PC-9 (cell line): ENCODE measurements around the gene PACRG. TPM values are rescaled to one million over a fixed set of nuclear protein-coding genes. Genes with fewer than 3 reads are reported as not detected.

ENCODE experiments used
- BruUV-seq: library from RNA; stranded (reverse); fragments of 400-500 nt; replicated peaks from 2 replicates; lab custom pipeline; 2021; lab: Mats Ljungman, UMichigan
- CTCF ChIA-PET: fragments of 300-600 bp; sonication (Branson Sonifier 250); formaldehyde crosslinking; loops from one replicate; lab custom pipeline; 2022; ENCODE audit warnings: antibody characterized with exemption; lab: Charles Lee
- POLR2A ChIA-PET: fragments of 300-600 bp; sonication (Branson Sonifier 250); formaldehyde crosslinking; loops from one replicate; lab custom pipeline; 2022; ENCODE audit warnings: antibody characterized with exemption; ENCODE audit not compliant: unreplicated experiment; lab: Charles Lee
- DNase-seq, 2 experiments: peaks; one replicate each; pipeline versions ENCODE4 v3.0.0 to v3.0.0-alpha.2; 2015 to 2022; ENCODE audit warnings: mixed read lengths in 1 of 2
- H2AFZ ChIP-seq: fragments of 200-600 bp; sonication (generic); 2 replicates; pipeline ENCODE4 v1.8.1; 2017; ENCODE audit warnings: antibody characterized with exemption
- H3F3A ChIP-seq: fragments of 200-600 bp; sonication (generic); 2 replicates; pipeline ENCODE4 v1.8.1; 2017; ENCODE audit warnings: antibody characterized with exemption, mild to moderate bottlenecking, low read depth; ENCODE audit not compliant: insufficient read depth
- H3K27ac ChIP-seq: fragments of 200-600 bp; sonication (generic); 2 replicates; pipeline ENCODE4 v1.6.1; 2016; ENCODE audit warnings: mixed run types
- H3K27me3 ChIP-seq: fragments of 200-600 bp; sonication (generic); 2 replicates; pipeline ENCODE4 v1.6.1; 2016; ENCODE audit warnings: low read depth, mixed run types; ENCODE audit not compliant: insufficient read depth
- H3K36me3 ChIP-seq: fragments of 200-600 bp; sonication (generic); 2 replicates; pipeline ENCODE4 v1.6.1; 2016; ENCODE audit warnings: low read depth, mixed run types
- H3K4me1 ChIP-seq: fragments of 200-600 bp; sonication (generic); replicated peaks from 2 replicates; pipeline ENCODE4 v1.6.1; 2016; ENCODE audit warnings: mixed run types; ENCODE audit not compliant: insufficient read depth
- H3K4me2 ChIP-seq: fragments of 200-600 bp; sonication (generic); 2 replicates; pipeline ENCODE4 v1.6.1; 2017; ENCODE audit warnings: mixed run types
- H3K4me3 ChIP-seq: fragments of 200-600 bp; sonication (generic); 2 replicates; pipeline ENCODE4 v1.6.1; 2016; ENCODE audit warnings: mixed run types
- H3K79me2 ChIP-seq: fragments of 200-600 bp; sonication (generic); 2 replicates; pipeline ENCODE4 v1.6.1; 2017; ENCODE audit warnings: low read depth, mixed run types
- H3K9me2 ChIP-seq: fragments of 200-600 bp; sonication (generic); 2 replicates; pipeline ENCODE4 v1.8.1; 2017; ENCODE audit warnings: mild to moderate bottlenecking; ENCODE audit not compliant: insufficient read depth
- H3K9me3 ChIP-seq: fragments of 200-600 bp; sonication (generic); 2 replicates; pipeline ENCODE4 v1.8.1; 2016; ENCODE audit warnings: low read depth; ENCODE audit not compliant: insufficient read depth
- H4K20me1 ChIP-seq: fragments of 200-600 bp; sonication (generic); 2 replicates; pipeline ENCODE4 v1.8.1; 2017; ENCODE audit not compliant: insufficient read depth
- EZH2 ChIP-seq: fragments of 200-600 bp; sonication (generic); IDR thresholded peaks from 2 replicates; pipeline ENCODE4 v1.8.0; 2017; ENCODE audit warnings: antibody characterized with exemption, low read depth
- intact Hi-C: fragments of 100-400 bp; cut with micrococcal nuclease; formaldehyde crosslinking; loops from one replicate; pipeline ENCODE4 v1.10.0; 2022; ENCODE audit not compliant: unreplicated experiment
- total RNA-seq: library from RNA; stranded (reverse); gene quantifications from 2 replicates; pipeline ENCODE4 v1.2.3, GENCODE V29; 2021
- TF ChIP-seq, protein P1 (sequence below): fragments of 200-600 bp; sonication (generic); conservative IDR thresholded peaks from 2 replicates; pipeline ENCODE4 v1.6.1; 2017; ENCODE audit warnings: mixed run types, antibody characterized with exemption, mild to moderate bottlenecking, moderate library complexity

The PACRG gene
- total RNA-seq, 1 experiment from 2014 or later = not detected

DNA sequence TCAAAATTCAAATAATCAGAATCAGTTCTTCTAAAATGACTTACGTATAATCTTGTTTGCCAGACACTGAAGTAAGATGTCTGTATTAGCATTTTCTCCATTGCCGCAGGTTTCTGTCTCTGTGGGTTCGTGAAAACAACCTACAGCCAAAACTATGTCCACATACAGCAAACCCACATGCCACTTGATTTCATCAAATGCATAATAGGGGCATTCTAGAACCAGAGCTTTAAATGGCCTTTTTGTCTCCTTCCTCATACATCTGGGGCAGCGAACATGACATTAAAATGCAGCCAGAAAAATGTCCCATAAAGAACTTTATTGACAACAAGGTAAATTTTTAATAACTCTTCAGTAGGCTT is 596.5 kb downstream of the PACRG start:
- peak overlapping the region; percentile 70; the same call in 1 of the 2 replicates for H2AFZ ChIP-seq
- H3K27me3 ChIP-seq = no peaks in the 10 kb centered on the region
- H3K4me1 ChIP-seq = peaks cover 33% of the 10 kb centered on the region
- intact Hi-C loops = no loop called here
- H3K4me3 ChIP-seq = no peak overlapping the region
- peaks cover 23% of the 10 kb centered on the region for H3F3A ChIP-seq
- TF ChIP-seq EZH2 = no peak
- TF ChIP-seq, protein P1, sequence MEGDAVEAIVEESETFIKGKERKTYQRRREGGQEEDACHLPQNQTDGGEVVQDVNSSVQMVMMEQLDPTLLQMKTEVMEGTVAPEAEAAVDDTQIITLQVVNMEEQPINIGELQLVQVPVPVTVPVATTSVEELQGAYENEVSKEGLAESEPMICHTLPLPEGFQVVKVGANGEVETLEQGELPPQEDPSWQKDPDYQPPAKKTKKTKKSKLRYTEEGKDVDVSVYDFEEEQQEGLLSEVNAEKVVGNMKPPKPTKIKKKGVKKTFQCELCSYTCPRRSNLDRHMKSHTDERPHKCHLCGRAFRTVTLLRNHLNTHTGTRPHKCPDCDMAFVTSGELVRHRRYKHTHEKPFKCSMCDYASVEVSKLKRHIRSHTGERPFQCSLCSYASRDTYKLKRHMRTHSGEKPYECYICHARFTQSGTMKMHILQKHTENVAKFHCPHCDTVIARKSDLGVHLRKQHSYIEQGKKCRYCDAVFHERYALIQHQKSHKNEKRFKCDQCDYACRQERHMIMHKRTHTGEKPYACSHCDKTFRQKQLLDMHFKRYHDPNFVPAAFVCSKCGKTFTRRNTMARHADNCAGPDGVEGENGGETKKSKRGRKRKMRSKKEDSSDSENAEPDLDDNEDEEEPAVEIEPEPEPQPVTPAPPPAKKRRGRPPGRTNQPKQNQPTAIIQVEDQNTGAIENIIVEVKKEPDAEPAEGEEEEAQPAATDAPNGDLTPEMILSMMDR = no peak
- CTCF ChIA-PET = no interaction called here
- DNase-seq = no peak
- no peaks in the 10 kb centered on the region for H4K20me1 ChIP-seq
- H3K9me3 ChIP-seq = no peaks in the 10 kb centered on the region
- H3K4me2 ChIP-seq = peak overlapping the region; percentile 64
- H3K79me2 ChIP-seq = no peaks in the 10 kb centered on the region
- POLR2A ChIA-PET = no interaction called here
- H3K27ac ChIP-seq = peak overlapping the region; percentile 60
- BruUV-seq = no TSS peak
- no peaks in the 10 kb centered on the region for H3K9me2 ChIP-seq
- no peaks in the 10 kb centered on the region for H3K36me3 ChIP-seq

DNA sequence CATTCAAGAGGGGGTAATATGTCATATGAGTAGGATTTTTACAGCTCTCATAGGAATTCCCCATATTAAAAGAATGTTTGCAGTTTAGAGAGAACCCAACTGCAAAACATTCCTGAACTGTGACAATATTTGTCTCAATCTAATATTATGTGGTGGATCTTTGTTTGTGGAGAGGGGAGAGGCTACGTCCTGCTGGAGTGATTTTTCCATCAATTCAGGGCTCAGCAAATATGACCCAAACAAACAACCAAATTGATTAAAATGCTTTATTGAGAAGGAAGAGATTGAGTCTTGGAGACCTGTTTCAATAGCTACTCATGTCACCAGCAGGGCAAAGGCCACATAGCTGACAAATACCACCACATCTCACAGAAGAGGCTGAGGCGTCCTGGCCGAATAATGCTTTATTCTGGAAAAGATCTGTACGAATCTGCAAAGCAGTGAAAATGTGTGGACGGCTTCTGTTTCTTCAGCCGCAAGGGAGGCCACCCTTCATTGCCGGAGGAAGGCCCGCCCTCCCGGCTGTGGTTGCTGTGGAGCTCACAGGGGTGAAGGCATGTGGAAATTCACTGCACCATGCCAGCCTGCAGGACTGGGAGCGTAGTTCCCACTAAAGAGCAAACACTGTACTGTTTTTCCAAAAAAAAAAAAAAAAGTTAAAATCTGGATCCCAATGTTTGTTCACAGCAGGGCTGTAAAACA is 597.1 kb downstream of the PACRG start:
- intact Hi-C loops = no loop called here
- Histone ChIP-seq H4K20me1 (no peaks in the 10 kb centered on the region), H3K36me3 (no peaks in the 10 kb centered on the region), H2AFZ (peak overlapping the region; percentile 70), H3K27me3 (no peaks in the 10 kb centered on the region), H3F3A (peaks cover 23% of the 10 kb centered on the region), H3K9me3 (no peaks in the 10 kb centered on the region), H3K4me2 (peak overlapping the region; percentile 64), H3K79me2 (no peaks in the 10 kb centered on the region), H3K4me1 (peaks cover 33% of the 10 kb centered on the region), H3K9me2 (no peaks in the 10 kb centered on the region), H3K27ac (peak overlapping the region; percentile 60), H3K4me3 (peak overlapping the region; percentile 4; the same call in 1 of the 2 replicates)
- no peak for TF ChIP-seq EZH2
- BruUV-seq = no TSS peak
- POLR2A ChIA-PET = no interaction called here
- CTCF ChIA-PET = no interaction called here
- peak; percentile 3 to 77 for DNase-seq

DNA sequence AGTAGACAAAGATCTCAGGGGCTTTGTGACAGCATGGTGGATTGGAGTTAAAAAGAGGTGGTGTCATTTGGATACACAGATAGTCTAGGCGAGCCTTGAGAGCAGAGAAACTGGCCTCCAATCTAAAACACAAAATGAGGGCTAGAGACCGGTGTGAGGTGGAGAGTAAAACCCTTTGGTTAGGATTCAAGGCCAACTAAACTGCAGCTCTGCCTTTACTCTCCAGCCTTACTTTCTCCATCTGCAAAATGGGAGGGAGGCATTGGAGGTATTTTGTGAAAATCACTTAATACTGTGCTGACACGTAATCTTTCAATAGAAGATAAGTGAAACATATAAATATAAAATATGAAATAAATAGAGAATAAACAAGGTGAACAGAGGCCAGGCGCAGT is 597.6 kb downstream of the PACRG start:
- H3K27me3 ChIP-seq = no peaks in the 10 kb centered on the region
- H3F3A ChIP-seq = peaks cover 23% of the 10 kb centered on the region
- DNase-seq = no peak
- H3K9me2 ChIP-seq = no peaks in the 10 kb centered on the region
- no peaks in the 10 kb centered on the region for H3K36me3 ChIP-seq
- no peaks in the 10 kb centered on the region for H3K79me2 ChIP-seq
- peak overlapping the region; percentile 4; the same call in 1 of the 2 replicates for H3K4me3 ChIP-seq
- H3K9me3 ChIP-seq = no peaks in the 10 kb centered on the region
- ChIA-PET POLR2A (no interaction called here), CTCF (no interaction called here)
- BruUV-seq = no TSS peak
- H2AFZ ChIP-seq = no peak overlapping the region; the same call in 1 of the 2 replicates
- H4K20me1 ChIP-seq = no peaks in the 10 kb centered on the region
- no peak for TF ChIP-seq EZH2
- TF ChIP-seq, protein P1 = no peak
- peak overlapping the region; percentile 64 for H3K4me2 ChIP-seq
- intact Hi-C loops = no loop called here
- H3K4me1 ChIP-seq = peaks cover 31% of the 10 kb centered on the region
- H3K27ac ChIP-seq = peak overlapping the region; percentile 60
